GM12891 (cell line): Measurements from ENCODE around the gene ABHD18.

ENCODE experiments used
- PAX5 ChIP-seq: IDR thresholded peaks from 2 replicates; pipeline ENCODE4 v1.6.1; 2011; ENCODE audit warnings: low read length, moderate library complexity, mild to moderate bottlenecking; ENCODE audit not compliant: insufficient read depth, severe bottlenecking
- POLR2A ChIP-seq: IDR thresholded peaks from 2 replicates; pipeline ENCODE4 v1.6.1; 2011; ENCODE audit warnings: low read depth, low read length, control low read depth
- POLR2AphosphoS5 ChIP-seq: IDR thresholded peaks from 2 replicates; pipeline ENCODE4 v1.6.1; 2011; ENCODE audit warnings: low read depth, low read length, control low read depth

DNA sequence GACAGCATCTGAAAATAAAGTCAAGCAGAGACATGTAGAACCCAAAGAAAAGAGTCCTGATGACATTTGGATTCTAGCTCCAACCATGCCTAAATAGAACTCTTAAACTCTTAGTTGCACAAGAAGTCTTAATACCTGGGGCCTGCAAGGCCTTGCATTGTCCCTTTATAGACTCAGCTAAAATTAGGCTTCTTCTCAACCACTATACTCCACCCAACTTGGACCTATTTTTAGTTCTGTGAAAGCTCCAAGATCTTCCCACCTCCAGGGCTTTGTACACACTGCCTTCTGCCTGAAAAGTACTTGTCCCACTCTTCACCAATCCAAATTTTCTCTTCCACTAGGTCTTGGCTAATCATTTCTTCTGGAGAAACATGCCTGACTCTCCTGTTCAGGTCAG lies 48.1 kb upstream of the ABHD18 start:
- no peak for TF ChIP-seq POLR2A
- no peak for TF ChIP-seq POLR2AphosphoS5
- TF ChIP-seq PAX5: no peak
